RPMI8226 (cell line): ENCODE results near the gene KLF9.
A peak's percentile ranks its signal among the peaks of the same experiment; 100 is the strongest.

Experiments used
- DNase-seq: peaks from one replicate; pipeline ENCODE4 v3.0.0-alpha.2; 2015

Gene KLF9

DNA sequence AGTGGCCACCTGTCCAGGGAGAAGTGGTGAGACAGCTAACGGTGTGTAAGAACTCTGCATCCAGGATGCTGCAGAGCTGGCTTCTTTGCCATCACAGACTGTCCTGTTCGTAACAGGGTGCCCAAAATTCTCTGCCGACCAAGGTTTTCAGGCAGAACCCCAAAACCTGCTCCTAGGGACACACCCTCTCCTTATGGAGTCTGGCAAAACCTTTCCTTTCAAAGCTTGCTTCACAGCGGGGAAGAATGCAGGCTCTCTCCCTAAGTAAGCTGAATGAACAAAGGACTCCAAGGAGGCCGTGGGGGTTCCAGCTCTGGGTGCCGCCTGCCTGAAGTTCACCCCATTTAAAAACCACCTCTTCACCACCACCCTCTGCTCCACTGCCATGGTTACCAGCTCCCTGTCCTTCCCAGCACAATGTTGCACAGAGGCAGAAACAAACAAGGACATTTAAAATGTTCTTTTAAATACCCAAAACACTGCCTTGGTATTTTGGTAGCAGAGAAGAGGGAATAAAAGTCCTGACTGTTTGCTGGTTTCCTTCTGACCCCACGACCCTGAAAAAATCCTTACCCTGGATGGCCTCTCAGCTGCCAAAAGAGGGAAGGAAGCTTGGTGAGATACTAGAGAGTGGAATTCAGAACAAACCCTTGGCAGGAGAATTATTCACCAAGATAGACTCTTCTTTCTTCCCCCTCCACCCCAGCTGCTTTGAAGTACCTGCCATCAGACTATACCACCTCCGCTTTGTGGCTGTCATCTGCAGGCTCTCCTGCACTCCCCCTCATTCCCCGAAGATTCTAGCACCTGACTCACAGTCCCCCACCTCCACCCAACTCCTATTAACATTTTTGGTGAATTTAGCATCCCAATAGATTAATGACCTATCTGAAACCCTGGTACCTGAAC is 7.1 kb upstream of the KLF9 start:
- peak; percentile 41 for DNase-seq

DNA sequence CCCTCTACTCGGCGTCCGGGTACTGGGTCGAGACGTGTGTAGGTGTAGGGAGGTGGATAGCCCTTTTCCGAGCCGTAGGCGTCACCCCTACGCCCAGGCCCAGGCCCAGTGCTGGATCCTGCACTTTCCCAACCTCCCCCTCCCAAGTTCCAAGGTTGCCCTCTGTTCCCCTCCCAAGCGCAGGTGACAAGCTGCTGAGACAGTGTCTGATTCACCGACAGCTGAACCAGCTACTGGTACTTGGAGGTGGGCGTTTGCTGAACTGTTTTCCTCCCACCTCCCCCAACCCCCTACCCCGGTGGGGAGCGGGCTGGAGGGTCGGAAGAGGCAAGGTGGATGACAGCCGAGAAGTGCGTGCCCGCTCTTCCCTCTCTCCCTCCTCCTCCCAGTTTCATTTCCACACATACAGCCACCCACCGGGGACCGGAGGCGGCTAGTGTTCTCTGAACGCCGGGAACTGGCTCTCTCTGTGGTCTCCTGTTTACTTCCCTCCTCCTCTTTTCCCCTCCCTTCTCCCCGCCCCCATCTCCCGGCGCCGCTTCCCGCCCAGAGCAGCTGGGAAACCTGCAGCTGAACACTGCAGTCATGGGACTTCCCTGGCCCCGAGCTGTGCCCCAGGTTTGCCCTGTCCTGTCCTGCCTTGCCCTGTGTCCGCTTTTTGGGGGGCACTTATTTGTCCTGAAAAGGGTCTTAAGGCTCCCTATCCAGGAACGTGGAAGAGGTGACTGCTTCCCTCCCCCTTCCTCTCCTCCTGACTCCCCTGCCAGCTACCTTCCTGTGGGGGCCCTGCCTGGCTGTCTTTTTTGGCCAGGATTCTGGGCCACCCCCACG is 6.2 kb upstream of the KLF9 start:
- DNase-seq, result peak; percentile 61

DNA sequence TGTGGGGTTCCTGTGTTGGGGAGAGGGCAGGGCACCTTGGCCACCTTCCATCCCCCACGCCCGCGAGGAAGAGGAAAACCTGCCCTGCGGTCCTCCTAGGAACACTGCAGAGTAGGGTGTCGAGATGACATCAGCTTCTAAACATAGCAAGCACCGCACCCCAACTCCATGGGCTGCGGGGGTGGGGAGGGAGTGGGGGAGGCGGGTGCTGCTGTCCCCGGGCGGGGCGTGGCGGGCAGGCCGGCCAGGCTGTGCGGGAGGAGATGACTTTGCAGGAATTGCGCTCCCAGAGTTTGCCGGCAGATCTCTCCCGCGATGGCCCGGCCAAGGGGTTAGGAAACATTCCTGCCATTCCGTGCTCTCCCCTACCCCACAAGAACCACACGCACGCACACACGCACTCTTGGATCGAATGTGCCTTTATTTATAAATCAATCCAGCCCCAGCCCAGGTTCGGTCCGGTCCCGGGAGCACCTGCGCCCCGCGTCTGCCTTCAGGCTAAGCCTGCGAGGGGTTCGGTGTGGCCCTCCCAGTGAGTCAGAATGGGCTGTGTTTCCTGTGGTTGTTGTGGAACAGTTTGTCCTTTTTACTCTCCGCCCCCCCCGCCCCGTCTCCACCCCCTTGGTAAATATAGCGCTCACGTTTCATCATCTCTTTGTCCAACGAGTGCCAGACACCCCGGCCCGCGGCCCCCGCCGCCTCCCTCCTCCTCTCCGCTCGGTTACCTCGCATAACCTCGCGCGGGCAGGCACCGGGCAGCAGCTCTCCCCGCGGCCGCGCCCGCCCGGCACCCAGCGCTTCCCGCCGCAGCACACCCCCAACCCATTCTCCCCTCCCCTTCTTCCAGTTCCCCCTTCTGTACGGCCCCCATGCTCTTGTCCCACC is 5.3 kb upstream of the KLF9 start:
- DNase-seq, result peak; percentile 92

DNA sequence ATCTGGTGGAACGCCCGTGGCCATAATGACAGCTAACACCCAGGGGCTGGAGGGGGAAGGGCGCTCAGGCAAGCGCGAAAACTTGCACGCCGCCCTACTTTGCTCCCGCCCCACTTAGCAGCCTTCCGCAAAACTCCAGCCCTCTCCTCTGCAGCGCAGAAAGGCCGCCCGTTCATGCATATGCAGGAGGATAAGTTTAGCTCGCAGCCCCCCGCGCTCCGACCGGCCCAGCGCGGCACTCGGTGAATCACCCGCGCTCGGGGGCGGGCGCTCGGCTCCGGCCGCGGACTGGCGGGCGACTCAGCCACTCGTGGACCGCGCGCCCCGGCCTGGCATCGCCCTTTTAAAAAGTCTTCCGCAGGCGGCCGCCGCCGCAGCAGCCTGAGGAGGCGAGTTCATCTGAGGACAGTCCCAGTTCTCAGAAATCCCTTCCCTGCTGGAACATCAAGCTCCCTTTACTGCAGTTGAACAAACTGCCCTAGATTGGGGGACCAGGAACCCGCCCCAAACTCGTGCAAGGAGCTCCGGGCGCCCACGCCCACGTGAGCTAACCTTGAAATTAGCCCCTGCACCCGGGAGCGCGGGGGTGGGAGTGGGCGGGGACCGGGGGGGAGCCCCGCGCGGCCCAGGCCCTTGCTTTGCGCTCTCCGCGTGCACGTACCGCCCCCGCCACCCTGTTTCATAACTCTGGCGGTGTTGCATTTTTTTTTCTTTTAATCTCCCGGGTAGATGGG is 4.5 kb upstream of the KLF9 start:
- DNase-seq, result peak; percentile 88

DNA sequence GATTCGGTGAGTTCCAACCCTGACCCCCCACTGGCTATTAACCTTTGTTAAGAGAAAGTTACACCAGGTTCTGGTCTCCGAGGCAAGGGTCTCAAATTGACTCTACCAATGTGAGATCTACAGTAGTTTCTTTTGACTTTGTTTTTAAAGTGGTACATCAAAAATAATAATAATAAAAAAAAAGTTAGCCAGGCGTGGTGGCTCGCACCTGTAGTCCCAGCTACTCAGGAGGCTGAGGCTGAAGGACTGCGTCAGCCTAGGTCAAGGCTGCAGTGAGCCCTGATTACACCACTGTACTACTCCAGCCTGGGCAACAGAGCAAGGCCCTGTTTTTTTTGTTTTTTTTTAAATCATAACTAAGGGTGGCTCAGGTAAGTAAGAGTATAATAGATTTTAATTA is 1.0 kb upstream of the KLF9 start:
- DNase-seq, result no peak

DNA sequence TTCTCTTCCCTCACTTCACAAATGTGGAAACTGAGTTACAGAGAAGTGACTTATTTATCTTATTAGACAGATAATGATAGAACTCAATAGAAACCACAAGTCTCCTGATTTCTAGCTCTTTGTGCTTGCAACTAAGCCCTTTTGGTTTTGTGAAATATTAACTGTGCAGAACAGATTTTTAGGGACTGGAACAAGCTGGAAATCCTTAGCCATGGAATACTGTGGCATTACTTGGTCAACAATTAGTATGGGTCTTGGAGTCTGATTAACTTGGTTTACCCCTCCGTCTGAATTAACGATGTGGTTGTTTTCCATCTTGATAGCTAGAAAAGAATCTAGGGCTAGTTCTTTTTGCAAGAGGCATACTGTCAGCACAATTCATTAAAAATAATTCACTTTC is 584 bp upstream of the KLF9 start:
- no peak for DNase-seq

DNA sequence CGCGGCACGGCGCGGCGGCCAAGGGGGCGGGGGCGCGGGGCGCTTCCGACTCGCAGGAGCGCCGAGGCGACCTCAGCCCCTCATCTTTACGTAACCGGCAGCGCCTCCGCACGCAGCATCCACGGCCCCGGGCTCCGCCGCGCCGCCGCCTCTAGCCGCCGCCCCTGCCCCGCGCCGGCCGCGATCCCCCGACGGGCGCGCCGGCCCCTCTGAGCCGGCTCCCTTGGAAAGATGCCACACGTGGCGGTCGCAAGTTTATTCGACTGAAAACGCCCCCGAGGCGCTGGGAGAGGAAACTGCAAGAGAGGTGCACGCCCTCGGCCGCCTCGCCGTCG is 1.0 kb downstream of the KLF9 start:
- DNase-seq, result peak; percentile 74

DNA sequence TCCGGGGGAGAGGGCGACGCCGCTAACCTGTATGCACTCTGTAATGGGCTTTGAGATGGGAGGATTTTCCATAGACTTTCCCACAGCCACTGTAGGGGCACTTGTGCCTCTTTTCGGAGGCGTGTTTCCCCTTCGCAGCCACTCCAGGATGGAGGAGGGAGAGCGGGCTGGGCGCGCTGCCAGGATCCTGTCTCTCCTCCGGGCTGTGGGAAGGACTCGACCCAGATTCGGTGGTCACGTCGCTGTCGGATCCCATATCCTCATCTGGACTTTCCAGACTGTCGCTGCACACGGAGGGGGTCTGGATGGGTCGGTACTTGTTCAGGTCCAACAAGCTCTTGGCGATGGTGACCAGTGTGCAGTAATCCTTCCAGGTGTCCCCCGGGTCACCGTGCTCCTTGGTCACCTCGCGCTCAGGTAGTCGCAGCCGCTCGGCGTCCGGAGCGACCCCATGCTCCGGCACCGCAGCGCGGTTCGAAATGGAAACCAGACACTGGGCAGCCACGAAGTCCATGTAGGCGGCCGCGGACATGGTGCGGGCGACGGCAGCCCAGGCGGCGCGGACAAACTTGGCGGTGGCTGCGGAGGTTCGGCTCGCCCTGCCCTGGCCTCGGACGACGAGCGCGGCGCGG is 1.5 kb downstream of the KLF9 start:
- peak; percentile 53 for DNase-seq

DNA sequence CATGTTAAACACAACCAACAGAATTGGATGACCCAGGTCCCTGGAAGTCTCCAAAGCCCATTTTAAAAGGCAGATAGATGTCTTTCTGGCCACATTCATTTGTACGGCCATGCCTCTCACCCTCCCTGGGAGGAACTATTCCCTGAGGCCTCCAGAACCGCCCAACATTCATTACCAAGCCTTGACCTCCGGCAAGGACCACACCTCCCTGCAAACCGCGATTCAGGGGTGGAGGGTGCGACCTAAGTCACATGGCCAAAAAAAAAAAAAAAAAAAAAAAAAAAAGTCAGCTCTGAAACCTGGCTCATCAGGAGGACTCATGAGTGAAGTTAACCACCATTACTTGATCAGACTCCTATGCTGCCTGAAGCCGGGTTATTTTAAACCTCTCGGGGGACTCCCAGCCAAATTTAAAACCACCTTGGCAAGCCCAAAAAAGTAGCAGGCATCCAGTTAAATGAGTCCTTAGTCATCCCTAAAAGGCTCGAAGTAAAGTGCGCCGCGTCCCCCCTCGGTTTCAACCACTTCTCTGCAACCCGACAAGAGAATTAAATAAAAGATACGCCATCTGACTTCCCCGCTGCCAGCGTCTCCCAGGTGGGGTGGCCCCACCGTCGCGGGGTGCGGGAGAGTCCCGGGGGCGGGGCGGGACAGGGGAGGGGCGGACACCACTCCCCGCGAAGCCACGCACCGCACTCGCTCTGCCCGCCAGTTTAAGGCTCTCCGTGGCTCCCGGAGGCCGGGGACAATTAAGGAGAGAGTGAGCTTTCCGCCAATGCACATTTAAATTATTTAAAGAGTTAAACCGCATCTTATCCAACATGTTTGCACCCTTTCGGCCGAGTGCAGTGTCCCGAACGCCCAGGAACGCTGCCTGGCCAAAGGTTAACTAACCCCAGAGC is 2.3 kb downstream of the KLF9 start:
- peak; percentile 77 for DNase-seq

DNA sequence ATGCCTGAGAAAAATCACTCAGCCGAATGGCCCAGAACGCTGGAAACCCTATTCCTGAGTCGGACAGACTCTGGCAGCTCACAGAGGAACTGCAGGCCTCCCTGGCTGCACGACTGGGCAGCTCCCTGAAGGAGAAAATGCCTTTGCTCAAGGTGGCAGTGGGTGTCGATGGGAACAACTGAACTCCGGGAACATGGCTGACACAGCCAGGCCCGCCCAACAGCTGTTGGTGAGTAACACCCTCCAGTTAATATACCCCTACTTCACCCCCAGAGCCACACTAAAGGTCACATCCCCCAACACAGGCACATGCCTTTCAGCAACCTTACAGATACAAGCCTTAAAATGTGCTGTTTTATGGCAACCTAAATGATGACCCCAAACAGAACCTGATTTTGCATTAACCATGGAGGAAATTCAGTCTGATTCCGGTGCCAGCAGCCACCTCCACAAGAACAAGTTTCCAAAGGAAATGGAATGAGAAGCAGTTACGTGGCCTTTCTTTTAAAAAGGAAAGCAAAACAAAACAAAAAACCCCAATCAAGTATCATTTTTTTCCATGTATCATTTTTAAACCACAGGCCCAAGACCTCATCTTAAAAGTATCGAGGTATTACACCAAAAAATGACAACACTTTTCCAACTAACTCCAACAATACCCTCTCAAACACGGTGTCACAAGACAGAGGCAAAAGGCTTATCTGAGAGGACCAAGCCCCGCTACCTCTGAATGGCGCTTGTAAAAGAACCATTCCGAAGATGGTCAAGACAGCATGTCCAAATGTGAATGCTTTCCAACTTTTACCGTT is 3.1 kb downstream of the KLF9 start:
- no peak for DNase-seq

DNA sequence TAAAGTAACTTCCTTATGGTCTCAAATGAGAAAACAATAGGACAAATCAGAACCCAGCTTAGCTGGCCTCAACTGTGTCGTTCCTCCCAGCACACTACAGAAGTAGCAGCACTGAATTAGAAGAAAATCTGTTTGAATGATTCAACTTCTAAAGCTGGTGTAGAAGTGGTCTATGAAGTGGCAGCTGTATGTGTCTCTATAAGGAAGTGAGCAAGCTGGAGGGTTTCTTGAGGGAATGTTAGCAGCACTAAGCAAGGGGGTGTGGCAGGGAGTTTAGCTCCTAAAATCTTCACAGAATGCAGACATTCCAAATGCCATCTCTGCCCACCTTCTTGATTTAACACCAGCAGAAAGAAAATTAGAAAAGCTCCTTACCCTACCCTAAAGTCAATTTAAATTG is 4.1 kb downstream of the KLF9 start:
- no peak for DNase-seq

DNA sequence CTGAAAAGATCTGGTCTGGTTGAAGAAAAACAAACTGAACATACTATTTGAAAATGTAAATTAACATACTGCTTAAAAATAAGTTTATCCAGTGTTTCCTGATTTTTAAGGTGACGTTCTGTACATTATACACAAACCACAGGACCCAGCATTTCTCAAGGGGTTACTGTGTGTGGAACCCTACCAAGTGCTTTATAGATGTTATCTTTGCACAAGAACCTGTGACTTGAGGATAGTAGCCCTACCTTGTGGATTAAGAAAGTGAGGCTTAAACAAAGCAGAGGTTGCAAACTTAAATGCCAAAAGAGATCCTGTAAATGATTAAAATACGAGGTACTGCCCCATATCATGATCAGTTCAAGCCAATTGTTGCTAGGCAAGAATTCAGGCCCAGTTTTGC is 4.7 kb downstream of the KLF9 start:
- DNase-seq, result no peak

DNA sequence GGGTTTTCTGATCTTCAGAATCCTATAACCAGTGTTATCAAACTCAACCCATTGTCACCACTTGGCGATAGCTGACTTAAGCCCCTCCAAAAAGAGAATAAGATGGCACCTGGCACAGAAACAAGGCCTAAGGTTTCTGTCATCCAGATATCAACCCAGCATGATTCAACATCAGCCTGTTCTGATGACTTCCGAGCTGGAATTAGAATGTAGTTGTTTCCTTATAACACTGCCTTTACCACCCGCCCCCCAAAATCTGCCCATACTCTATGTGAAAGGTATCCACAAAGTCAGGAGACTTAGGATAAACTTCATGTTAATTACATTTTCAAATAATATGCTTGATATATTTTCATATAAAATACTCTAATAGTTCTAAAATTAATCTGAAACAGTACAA is 5.2 kb downstream of the KLF9 start:
- no peak for DNase-seq

DNA sequence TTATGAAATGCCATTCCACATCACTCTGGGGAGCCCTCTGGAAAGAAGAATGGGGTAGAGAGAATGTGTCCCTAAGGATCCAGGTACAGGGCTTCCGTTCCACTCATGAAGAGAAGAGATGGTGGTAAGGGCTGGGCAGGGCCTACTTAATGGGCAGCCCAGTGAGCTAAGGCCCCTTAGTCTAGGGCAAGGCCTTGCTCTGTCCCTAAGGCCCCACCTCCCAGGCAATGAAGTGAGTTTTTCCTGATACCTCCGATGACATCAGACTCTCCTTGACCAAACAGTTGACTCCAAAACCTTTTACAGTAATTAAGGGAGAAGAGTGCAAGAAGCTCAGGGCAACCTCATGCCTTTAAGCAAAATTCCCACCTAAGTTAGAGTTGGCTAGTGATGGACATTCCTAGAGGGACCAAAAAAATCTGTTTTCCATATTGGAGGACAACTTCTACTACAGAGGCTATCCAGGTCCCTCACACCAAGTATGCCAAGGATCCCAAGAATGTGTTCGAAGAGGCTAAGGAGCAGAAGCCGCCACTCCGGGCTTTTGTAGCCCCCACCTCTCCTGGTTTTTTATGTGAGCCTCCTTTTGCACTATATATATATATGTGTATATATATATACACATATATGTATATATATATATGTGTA is 5.9 kb downstream of the KLF9 start:
- no peak for DNase-seq

DNA sequence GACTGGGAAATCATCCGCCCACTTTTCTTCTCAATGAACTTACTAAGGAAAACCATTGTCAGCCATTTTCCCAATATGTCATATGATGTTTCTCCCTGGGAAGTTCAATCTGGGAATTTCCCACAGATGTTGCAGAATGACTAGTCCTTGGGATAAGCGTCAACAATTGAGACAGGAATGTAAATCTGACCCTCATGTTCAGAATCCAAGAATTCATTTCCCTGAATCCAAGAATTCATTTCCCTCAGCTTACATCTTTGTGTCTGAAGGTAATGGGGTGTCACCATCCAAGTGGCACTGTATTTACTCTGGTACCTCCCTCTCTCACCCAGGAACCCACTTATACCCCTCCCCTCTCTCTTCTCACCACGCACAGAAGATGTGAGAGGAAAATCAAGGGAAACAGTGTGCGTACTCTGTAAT is 7.4 kb downstream of the KLF9 start:
- no peak for DNase-seq

DNA sequence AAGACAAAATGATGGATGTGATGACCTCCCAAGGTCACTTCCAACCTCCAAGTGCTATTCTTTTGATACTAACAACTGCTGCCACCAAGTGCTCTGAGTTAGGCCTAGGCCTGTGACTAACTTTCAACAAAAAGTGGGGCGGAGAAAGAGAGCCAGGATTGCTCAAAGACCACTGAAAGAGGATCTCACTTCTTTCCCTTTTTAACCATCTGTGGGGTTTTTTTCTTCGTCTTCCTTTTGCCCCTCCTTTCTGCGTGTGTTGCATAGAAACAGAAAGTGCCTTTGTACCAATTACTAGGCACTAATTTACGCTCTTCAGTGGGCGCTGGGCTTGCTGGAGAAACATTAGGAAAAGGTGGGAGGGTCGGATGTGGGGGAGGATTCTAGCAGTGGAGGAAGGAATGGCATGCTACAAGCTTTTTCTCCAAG is 8.0 kb downstream of the KLF9 start:
- DNase-seq, result no peak

DNA sequence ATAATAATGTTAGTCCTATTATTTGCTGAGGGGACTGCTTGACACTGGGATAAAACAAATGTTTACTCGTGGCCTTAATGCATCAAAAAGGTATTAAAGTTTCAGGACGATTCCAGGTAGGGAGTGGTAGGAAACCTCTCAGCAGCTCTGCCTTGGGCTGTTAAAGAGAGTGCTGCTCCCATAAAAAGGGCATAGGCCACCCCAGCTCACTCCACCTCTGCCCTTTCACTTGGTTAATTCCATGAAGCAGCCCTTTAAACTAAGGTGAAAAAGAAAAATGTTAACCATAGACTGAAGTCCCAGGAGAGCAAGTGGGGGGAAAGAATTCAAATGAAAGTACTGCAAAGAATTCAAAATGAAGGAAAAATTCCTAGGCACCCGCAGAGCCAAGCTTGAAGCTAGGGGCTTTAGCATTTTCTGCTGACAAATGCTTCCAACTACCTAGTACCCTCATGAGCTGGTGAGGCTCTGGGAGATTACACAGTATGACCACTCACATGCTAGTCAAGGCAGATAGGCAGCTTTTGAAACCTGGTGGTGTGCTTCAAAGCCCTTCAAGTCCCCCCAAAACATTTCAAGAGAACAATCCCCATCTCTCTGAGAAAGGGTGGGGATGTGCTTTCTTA is 8.5 kb downstream of the KLF9 start:
- DNase-seq, result no peak

DNA sequence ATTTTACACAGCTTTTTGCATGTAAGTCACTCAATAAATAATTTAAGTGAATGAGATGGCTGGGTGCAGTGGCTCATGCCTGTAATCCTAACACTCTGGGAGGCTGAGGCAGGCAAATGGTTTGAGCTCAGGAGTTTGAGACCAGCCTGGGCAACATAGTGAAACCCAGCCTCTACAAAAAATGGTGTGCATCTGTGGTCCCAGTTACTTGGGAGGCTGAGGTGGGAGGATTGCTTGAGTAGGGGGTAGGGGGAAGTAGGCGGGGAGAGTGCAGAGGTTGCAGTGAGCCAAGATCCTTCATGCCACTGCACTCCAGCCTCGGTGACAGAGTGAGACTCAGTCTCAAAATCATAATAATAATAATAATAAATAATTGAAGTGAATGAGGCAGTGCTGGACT is 10.2 kb downstream of the KLF9 start:
- no peak for DNase-seq

DNA sequence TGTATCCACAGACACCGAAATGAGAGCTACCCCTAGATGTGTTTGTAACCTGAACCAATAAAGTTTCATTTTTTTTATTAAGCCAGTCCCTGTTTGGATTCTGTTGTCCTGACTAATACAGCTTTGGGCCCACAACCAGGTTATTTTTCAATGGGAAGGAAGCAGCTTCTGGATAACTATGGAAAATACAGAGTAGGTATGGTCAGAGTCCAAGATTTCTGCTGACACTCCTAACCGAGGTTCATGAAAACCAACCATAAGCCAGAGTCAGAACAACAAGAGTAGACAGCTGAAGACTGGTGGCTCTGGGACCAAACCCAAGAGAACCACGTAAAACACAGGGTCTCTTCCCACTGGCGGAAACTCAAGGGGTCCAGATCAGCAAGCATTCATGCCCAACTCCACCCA is 10.8 kb downstream of the KLF9 start:
- no peak for DNase-seq
